ENCODE measurements around the gene ZEB2. TPM values are rescaled to one million over a fixed set of nuclear protein-coding genes. Genes with fewer than 3 reads are reported as not detected.

The ZEB2 gene
- total and polyA plus RNA-seq, 4 donors: 7.6 to 39.6 (median 22.2) TPM

DNA sequence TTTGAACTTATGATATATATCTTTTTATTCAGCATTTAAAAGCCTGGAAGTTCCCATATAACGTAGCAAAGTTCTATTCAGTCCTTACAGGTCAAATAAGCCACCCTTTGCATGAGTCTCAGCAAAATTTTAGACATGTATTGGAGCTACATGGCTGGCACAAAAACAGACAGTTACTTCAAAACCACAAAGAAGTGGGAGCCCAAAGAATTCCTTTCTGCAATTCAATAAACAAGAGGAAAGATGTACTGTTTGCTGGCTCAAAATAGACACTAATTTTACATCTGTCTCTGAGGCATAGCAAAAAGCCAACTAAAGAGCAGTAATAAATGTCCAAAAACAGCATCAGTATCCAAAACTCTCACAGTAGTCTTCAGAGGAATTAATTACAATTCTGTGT, 87.0 kb downstream of the ZEB2 start:
- TF ChIP-seq JUND (IDR thresholded peaks at IDR 0.05) (no peak), REST (IDR thresholded peaks at IDR 0.05) (no peak), HNF4A (conservative IDR thresholded peaks at IDR 0.05) (no peak), ATF3 (IDR thresholded peaks at IDR 0.05) (no peak), RAD21 (IDR thresholded peaks at IDR 0.05) (no peak), NR2F2 (IDR thresholded peaks at IDR 0.05) (no peak), HNF4G (IDR thresholded peaks at IDR 0.05) (no peak), FOXA2 (IDR thresholded peaks at IDR 0.05) (no peak), SP1 (IDR thresholded peaks at IDR 0.05) (no peak), FOXA1 (IDR thresholded peaks at IDR 0.05) (no peak), CTCF (IDR thresholded peaks at IDR 0.05; ENCODE audit: low read depth, low read length, missing input control) (no peak), RXRA (IDR thresholded peaks at IDR 0.05) (no peak), TAF1 (conservative IDR thresholded peaks at IDR 0.05) (no peak), MAX (IDR thresholded peaks at IDR 0.05) (no peak), YY1 (IDR thresholded peaks at IDR 0.05) (no peak), GABPA (IDR thresholded peaks at IDR 0.05 in 1 of 2, conservative IDR thresholded peaks at IDR 0.05 in 1 of 2) (no peak), EGR1 (IDR thresholded peaks at IDR 0.05; ENCODE audit: low read depth in 2 of 2) (no peak)
- TF ChIP-seq, protein P1, sequence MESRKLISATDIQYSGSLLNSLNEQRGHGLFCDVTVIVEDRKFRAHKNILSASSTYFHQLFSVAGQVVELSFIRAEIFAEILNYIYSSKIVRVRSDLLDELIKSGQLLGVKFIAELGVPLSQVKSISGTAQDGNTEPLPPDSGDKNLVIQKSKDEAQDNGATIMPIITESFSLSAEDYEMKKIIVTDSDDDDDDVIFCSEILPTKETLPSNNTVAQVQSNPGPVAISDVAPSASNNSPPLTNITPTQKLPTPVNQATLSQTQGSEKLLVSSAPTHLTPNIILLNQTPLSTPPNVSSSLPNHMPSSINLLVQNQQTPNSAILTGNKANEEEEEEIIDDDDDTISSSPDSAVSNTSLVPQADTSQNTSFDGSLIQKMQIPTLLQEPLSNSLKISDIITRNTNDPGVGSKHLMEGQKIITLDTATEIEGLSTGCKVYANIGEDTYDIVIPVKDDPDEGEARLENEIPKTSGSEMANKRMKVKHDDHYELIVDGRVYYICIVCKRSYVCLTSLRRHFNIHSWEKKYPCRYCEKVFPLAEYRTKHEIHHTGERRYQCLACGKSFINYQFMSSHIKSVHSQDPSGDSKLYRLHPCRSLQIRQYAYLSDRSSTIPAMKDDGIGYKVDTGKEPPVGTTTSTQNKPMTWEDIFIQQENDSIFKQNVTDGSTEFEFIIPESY (IDR thresholded peaks at IDR 0.05): no peak
- H3K9ac ChIP-seq (ENCODE audit: low read depth in 1 of 2, low read length in 2 of 2): no peak overlapping the region
- no peaks in the 10 kb centered on the region for H3K4me1 ChIP-seq (ENCODE audit: control insufficient read depth in 4 of 4, insufficient read depth in 4 of 4, low read length in 3 of 4)
- peak overlapping the region in 1 of 2 donors; percentile 38 for H3K27ac ChIP-seq (ENCODE audit: low read depth in 1 of 2, low read length in 2 of 2)
- no peak for DNase-seq (ENCODE audit: low spot score)
- 55% methylated on average over 1 of the region's 1 CpG for WGBS
- H3K27me3 ChIP-seq (ENCODE audit: control insufficient read depth in 4 of 4, insufficient read depth in 4 of 4, low read length in 3 of 4): no peaks in the 10 kb centered on the region
- no peak overlapping the region for H3K4me3 ChIP-seq (ENCODE audit: low read depth in 1 of 3, low read length in 3 of 3)
- H3K9me3 ChIP-seq (ENCODE audit: control insufficient read depth in 4 of 4, low read length in 3 of 4): no peaks in the 10 kb centered on the region
- no peaks in the 10 kb centered on the region for H3K36me3 ChIP-seq (ENCODE audit: control insufficient read depth in 4 of 4, insufficient read depth in 3 of 4, low read depth in 1 of 4, low read length in 3 of 4)
